ENCODE data around the gene NUDT7. TPM values are rescaled to one million over a fixed set of nuclear protein-coding genes. Genes with fewer than 3 reads are reported as not detected.

Gene NUDT7
- total RNA-seq, 2 donors from 2014 or later: 2.7 to 14.6 TPM

- Histone ChIP-seq H3K4me1 (ENCODE audit: control insufficient read depth in 1 of 2, low read depth in 2 of 2) (no peaks in the 10 kb centered on the region), H3K4me3 (no peak overlapping the region), H3K27me3 (replicated peaks; ENCODE audit: insufficient read depth) (no peaks in the 10 kb centered on the region), H3K27ac (no peak overlapping the region), H3K9me3 (no peaks in the 10 kb centered on the region), H3K36me3 (no peaks in the 10 kb centered on the region)
- TF ChIP-seq CTCF (IDR thresholded peaks at IDR 0.05): no peak
- DNase-seq (ENCODE audit: low spot score) (no peak), ATAC-seq (ENCODE audit: insufficient number of reproducible peaks, low FRiP score, low read depth) (no peak)
Measured at GRCh38 chr16:77748421-77749005, 26.2 kb downstream of the NUDT7 start.

GRCh38 chr16:77749415-77749814 lies 27.1 kb downstream of the NUDT7 start:
- Histone ChIP-seq H3K27me3 (replicated peaks; ENCODE audit: insufficient read depth) (no peaks in the 10 kb centered on the region), H3K9me3 (no peaks in the 10 kb centered on the region), H3K27ac (no peak overlapping the region), H3K4me3 (no peak overlapping the region), H3K36me3 (no peaks in the 10 kb centered on the region), H3K4me1 (ENCODE audit: control insufficient read depth in 1 of 2, low read depth in 2 of 2) (no peaks in the 10 kb centered on the region)
- DNase-seq (ENCODE audit: low spot score) (no peak), ATAC-seq (ENCODE audit: insufficient number of reproducible peaks, low FRiP score, low read depth) (no peak)
- TF ChIP-seq CTCF (IDR thresholded peaks at IDR 0.05): no peak

GRCh38 chr16:77758046-77758445 lies 35.7 kb downstream of the NUDT7 start:
- Histone ChIP-seq H3K9me3 (no peaks in the 10 kb centered on the region), H3K4me3 (no peak overlapping the region), H3K36me3 (no peaks in the 10 kb centered on the region), H3K27me3 (replicated peaks; ENCODE audit: insufficient read depth) (no peaks in the 10 kb centered on the region), H3K27ac (no peak overlapping the region), H3K4me1 (ENCODE audit: control insufficient read depth in 1 of 2, low read depth in 2 of 2) (no peaks in the 10 kb centered on the region)
- TF ChIP-seq CTCF (IDR thresholded peaks at IDR 0.05): no peak
- ATAC-seq (ENCODE audit: insufficient number of reproducible peaks, low FRiP score, low read depth) (no peak), DNase-seq (ENCODE audit: low spot score) (no peak)

- DNase-seq (ENCODE audit: low spot score): no peak
- Histone ChIP-seq H3K9me3 (no peaks in the 10 kb centered on the region), H3K27me3 (replicated peaks; ENCODE audit: insufficient read depth) (no peaks in the 10 kb centered on the region)
Measured at GRCh38 chr16:77758508-77758907, 36.2 kb downstream of the NUDT7 start.

GRCh38 chr16:77759201-77759600 lies 36.9 kb downstream of the NUDT7 start:
- TF ChIP-seq CTCF (IDR thresholded peaks at IDR 0.05): no peak
- DNase-seq (ENCODE audit: low spot score): no peak
- Histone ChIP-seq H3K4me3 (no peak overlapping the region), H3K4me1 (ENCODE audit: control insufficient read depth in 1 of 2, low read depth in 2 of 2) (peaks cover 0 to 5% of the 10 kb centered on the region in 2 donors), H3K27ac (no peak overlapping the region), H3K27me3 (replicated peaks; ENCODE audit: insufficient read depth) (no peaks in the 10 kb centered on the region), H3K9me3 (no peaks in the 10 kb centered on the region), H3K36me3 (no peaks in the 10 kb centered on the region)
- no peak for ATAC-seq (ENCODE audit: insufficient number of reproducible peaks, low FRiP score, low read depth)

More at GRCh38 chr16:77758508-77758907, 36.2 kb downstream of the NUDT7 start:
- no peak overlapping the region for H3K27ac ChIP-seq
- no peak for ATAC-seq (ENCODE audit: insufficient number of reproducible peaks, low FRiP score, low read depth)
- H3K36me3 ChIP-seq: no peaks in the 10 kb centered on the region
- TF ChIP-seq CTCF (IDR thresholded peaks at IDR 0.05): no peak
- no peaks in the 10 kb centered on the region for H3K4me1 ChIP-seq (ENCODE audit: control insufficient read depth in 1 of 2, low read depth in 2 of 2)
- H3K4me3 ChIP-seq: no peak overlapping the region

Measured in thoracic aorta (tissue), 2 donors.